ENCODE measurements around the gene OR8D1. TPM values are rescaled to one million over a fixed set of nuclear protein-coding genes. Genes with fewer than 3 reads are reported as not detected.

OR8D1 gene
- total RNA-seq, 1 experiment from 2014 or later: not detected

DNA sequence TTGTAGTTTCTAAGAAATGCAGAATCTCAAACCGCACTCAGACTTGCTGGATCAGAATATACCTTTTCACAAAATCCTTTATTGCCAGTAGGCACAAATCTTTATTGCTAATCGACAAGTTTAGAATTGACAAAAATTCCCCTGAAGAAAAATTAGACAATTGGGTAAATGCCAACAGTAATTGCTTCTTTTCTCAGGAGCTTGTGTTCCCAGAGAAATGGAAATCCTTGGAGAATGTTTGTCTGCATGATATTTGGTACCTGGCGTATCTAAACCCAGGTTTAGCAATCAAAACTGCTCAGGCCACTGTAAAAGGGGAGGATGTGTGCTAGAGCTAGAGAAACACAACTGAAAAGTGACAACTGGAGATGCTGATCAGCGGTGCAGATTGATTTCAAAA is 57.7 kb downstream of the OR8D1 start, which contains the start of gene OR8G5:
TSS of gene OR8G5 (plus strand) at position 301 of the 400 bp plus-strand sequence. CDS start 8,556 bp downstream, outside the sequence.
- Histone ChIP-seq H3K9me2 (ENCODE audit: insufficient read depth) (no peaks in the 10 kb centered on the region), H3K27ac (ENCODE audit: low read depth, low read length) (no peak within 1 kb of the TSS), H3K9ac (ENCODE audit: low read length) (no peak within 1 kb of the TSS), H3K36me3 (ENCODE audit: control insufficient read depth in 1 of 2, insufficient read depth in 2 of 2, low read length in 2 of 2) (no peaks in the 10 kb centered on the region), H3K9me3 (ENCODE audit: control insufficient read depth in 1 of 2, insufficient read depth in 1 of 2, low read depth in 1 of 2, low read length in 2 of 2) (no peaks in the 10 kb centered on the region), H3K4me3 (replicated peaks in 1 of 2; ENCODE audit: low read depth in 1 of 2, low read length in 2 of 2) (no peak within 1 kb of the TSS), H3K27me3 (ENCODE audit: insufficient read depth, low read length) (peaks cover 58% of the 10 kb centered on the region), H2AFZ (ENCODE audit: low read depth, low read length, poor library complexity, severe bottlenecking) (no peak within 1 kb of the TSS), H3K79me2 (ENCODE audit: insufficient read depth, low read length) (no peaks in the 10 kb centered on the region), H3K4me2 (ENCODE audit: low read length) (no peak within 1 kb of the TSS), H3K4me1 (ENCODE audit: control insufficient read depth in 1 of 2, insufficient read depth in 2 of 2, low read length in 2 of 2) (no peaks in the 10 kb centered on the region), H4K20me1 (ENCODE audit: insufficient read depth) (no peaks in the 10 kb centered on the region; the same call in 1 of the 2 replicates)
- ChIA-PET POLR2A (no interaction called here), RAD21 (ENCODE audit: low non-redundant PET in 1 of 2, low total read pairs in 2 of 2, uncharacterized antibody in 2 of 2, unreplicated experiment in 2 of 2) (no interaction called here), CTCF (no interaction called here)
- DNase-seq (ENCODE audit: low read depth, low spot score): no peak
- TF ChIP-seq ZFX (IDR thresholded peaks at IDR 0.05): no peak
- TF ChIP-seq, protein P1, sequence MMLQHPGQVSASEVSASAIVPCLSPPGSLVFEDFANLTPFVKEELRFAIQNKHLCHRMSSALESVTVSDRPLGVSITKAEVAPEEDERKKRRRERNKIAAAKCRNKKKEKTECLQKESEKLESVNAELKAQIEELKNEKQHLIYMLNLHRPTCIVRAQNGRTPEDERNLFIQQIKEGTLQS (IDR thresholded peaks at IDR 0.05): no peak
- TF ChIP-seq EGR1 (IDR thresholded peaks at IDR 0.05; ENCODE audit: low read depth): no peak
- no peak for TF ChIP-seq EZH2phosphoT487 (IDR thresholded peaks at IDR 0.05; ENCODE audit: borderline replicate concordance)
- TF ChIP-seq, protein P2, sequence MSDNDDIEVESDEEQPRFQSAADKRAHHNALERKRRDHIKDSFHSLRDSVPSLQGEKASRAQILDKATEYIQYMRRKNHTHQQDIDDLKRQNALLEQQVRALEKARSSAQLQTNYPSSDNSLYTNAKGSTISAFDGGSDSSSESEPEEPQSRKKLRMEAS (IDR thresholded peaks at IDR 0.05): no peak
- TF ChIP-seq, protein P3, sequence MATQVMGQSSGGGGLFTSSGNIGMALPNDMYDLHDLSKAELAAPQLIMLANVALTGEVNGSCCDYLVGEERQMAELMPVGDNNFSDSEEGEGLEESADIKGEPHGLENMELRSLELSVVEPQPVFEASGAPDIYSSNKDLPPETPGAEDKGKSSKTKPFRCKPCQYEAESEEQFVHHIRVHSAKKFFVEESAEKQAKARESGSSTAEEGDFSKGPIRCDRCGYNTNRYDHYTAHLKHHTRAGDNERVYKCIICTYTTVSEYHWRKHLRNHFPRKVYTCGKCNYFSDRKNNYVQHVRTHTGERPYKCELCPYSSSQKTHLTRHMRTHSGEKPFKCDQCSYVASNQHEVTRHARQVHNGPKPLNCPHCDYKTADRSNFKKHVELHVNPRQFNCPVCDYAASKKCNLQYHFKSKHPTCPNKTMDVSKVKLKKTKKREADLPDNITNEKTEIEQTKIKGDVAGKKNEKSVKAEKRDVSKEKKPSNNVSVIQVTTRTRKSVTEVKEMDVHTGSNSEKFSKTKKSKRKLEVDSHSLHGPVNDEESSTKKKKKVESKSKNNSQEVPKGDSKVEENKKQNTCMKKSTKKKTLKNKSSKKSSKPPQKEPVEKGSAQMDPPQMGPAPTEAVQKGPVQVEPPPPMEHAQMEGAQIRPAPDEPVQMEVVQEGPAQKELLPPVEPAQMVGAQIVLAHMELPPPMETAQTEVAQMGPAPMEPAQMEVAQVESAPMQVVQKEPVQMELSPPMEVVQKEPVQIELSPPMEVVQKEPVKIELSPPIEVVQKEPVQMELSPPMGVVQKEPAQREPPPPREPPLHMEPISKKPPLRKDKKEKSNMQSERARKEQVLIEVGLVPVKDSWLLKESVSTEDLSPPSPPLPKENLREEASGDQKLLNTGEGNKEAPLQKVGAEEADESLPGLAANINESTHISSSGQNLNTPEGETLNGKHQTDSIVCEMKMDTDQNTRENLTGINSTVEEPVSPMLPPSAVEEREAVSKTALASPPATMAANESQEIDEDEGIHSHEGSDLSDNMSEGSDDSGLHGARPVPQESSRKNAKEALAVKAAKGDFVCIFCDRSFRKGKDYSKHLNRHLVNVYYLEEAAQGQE (IDR thresholded peaks at IDR 0.05; ENCODE audit: low read depth): no peak
- TF ChIP-seq CEBPB (IDR thresholded peaks at IDR 0.05; ENCODE audit: low read depth): no peak
- TF ChIP-seq TCF7L2 (IDR thresholded peaks at IDR 0.05; ENCODE audit: borderline replicate concordance, extremely low read depth, insufficient read depth, insufficient read length): no peak
- TF ChIP-seq, protein P4, sequence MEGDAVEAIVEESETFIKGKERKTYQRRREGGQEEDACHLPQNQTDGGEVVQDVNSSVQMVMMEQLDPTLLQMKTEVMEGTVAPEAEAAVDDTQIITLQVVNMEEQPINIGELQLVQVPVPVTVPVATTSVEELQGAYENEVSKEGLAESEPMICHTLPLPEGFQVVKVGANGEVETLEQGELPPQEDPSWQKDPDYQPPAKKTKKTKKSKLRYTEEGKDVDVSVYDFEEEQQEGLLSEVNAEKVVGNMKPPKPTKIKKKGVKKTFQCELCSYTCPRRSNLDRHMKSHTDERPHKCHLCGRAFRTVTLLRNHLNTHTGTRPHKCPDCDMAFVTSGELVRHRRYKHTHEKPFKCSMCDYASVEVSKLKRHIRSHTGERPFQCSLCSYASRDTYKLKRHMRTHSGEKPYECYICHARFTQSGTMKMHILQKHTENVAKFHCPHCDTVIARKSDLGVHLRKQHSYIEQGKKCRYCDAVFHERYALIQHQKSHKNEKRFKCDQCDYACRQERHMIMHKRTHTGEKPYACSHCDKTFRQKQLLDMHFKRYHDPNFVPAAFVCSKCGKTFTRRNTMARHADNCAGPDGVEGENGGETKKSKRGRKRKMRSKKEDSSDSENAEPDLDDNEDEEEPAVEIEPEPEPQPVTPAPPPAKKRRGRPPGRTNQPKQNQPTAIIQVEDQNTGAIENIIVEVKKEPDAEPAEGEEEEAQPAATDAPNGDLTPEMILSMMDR (IDR thresholded peaks at IDR 0.05 in 2 of 3, conservative IDR thresholded peaks at IDR 0.05 in 1 of 3; ENCODE audit: borderline replicate concordance in 1 of 3, insufficient read depth in 1 of 3, low read depth in 2 of 3, low read length in 2 of 3): no peak
- no peak for TF ChIP-seq YY1 (IDR thresholded peaks at IDR 0.05; ENCODE audit: extremely low read depth, insufficient replicate concordance, low read depth, low read length)
- no peak for TF ChIP-seq SP1 (IDR thresholded peaks at IDR 0.05; ENCODE audit: low read depth)
- no peak for TF ChIP-seq POLR2A (IDR thresholded peaks at IDR 0.05; ENCODE audit: borderline replicate concordance, extremely low read depth, insufficient read depth, insufficient read length)
- no peak for TF ChIP-seq RAD21 (IDR thresholded peaks at IDR 0.05; ENCODE audit: low read depth)
- TF ChIP-seq FOSL1 (IDR thresholded peaks at IDR 0.05; ENCODE audit: low read depth): no peak
- no peak for TF ChIP-seq JUND (IDR thresholded peaks at IDR 0.05)
- TF ChIP-seq ELF1 (IDR thresholded peaks at IDR 0.05; ENCODE audit: borderline replicate concordance, low read depth): no peak
- intact Hi-C loops (cut with micrococcal nuclease): no loop called here
- BruUV-seq (replicated peaks): no TSS peak
- no peak for ATAC-seq
